HCEC 1CT (cell line): Measurements from ENCODE around the gene CHSY3.

Source experiments
- DNase-seq: peaks from one replicate; pipeline ENCODE4 v3.0.0-alpha.2; 2017

Gene CHSY3

GRCh38 chr5:130032807-130033206 lies 128.5 kb downstream of the CHSY3 start:
- no peak for DNase-seq

- DNase-seq: peak; percentile 81
These were observed 130.4 kb downstream of the CHSY3 start for GRCh38 chr5:130034566-130035210.

DNA sequence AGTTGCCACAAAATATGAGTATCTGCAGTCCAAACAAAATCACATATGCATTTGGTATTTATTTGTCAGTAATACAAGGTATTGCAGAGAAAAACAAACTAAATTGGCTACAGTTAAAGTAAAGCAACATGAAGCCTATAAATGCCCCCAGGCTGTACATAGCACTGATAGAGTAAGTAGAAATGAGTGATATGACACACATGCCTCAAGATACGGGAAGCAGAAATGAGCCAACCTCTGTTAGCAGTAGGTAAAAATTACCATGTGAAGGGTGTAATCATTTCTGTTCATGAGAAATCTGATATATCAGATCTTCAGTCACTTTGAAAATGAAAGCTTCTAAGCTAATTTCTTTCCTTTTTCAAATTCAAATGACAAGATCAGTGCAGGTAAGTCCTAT lies 131.1 kb downstream of the CHSY3 start:
- DNase-seq: no peak

DNA sequence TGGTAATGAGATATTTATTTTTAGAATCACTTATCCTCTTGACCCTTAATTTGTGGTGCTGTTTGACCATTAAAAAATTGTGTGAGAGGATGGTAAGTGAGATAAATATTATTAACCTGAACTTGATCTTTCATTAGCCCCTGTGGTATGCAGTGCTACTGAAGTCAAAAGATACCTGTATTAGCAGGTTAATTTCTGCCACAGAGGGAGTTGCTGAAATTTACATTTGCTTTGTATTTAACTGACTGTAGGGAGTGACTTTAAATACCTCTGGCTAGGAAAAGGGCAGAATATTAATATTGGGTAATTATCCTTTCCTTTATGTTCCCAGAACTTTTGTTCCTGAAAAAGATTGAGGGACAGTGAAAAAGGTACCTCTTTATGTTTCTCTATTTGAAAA lies 133.6 kb downstream of the CHSY3 start:
- no peak for DNase-seq

DNA sequence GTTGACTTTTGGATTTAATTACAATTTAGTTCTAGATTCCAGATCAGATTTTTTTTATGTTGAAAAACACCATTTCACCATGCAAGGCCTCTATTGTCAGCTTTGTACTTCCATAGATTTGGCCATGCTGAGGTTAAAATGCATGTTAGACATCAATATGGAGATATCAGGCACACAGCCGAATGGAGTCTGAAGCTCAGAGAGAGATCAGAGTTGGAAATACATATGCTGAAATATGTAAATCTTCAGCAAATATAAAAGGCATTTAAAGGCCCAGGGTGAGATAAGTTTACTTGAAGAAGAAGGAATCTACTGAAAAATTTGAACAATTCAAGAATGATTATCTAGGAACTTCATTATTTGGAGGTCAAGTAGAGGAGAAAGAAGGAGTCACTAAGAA lies 139.6 kb downstream of the CHSY3 start:
- DNase-seq: no peak

GRCh38 chr5:130045334-130045733 lies 141.1 kb downstream of the CHSY3 start:
- peak; percentile 72 for DNase-seq

DNA sequence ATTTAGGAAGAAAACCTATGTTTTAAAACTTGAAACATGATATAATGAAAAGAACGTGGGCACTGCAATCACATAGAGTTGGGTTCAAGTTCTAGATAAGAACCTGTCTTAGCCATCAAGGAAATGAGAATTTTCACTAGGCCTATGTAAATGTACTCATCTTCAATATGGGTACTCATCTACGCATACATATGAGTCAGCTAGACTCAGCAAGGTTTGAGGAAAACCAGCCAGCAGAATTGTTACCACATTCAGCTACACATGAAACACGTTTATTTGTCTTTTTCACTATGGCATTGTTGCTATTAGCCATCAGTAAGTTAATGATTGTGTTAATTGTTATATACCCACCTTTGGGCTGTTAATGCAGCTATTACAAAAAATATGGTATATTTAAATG lies 146.3 kb downstream of the CHSY3 start:
- DNase-seq: peak; percentile 23

DNA sequence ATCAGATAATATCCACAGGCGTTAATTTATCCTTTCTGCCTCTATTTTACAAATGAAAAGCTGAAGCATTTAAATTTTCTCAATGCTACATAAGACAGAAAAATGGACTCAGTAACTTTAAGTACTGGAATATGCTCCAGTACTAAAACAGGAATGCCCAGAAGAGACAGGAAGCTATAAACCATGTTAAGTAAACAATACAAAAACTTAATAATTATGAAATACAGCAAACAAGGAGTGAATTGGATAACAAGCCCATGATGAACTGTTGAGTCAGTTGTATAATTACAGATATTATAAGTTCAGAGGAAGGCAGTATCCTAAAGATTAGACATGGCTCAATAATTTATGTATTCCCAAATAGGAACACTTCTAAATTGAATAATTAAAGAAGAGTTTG lies 148.5 kb downstream of the CHSY3 start:
- DNase-seq: peak; percentile 74

DNA sequence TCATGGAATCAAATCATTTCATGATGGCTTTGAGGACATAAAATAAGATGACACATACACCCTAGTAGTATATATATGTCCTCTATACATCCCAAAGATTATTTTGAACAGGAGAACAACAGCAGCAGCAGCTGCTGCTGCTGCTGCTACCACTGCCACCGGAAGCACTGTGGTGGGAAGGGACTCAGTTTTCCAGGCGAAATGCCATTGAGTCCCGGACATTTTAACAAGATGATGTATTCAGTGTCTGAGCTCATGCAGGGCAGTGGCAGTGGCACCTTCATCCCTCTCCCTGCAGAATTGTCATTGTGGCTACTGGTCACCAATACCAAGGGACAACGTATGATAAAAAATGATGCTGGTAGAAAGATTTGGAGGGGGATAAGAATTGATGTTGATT lies 151.3 kb downstream of the CHSY3 start:
- no peak for DNase-seq

- DNase-seq: peak; percentile 13
These were observed 157.5 kb downstream of the CHSY3 start for GRCh38 chr5:130061746-130062145.

GRCh38 chr5:130063603-130064002 lies 159.3 kb downstream of the CHSY3 start:
- DNase-seq: no peak

- DNase-seq: no peak
These were observed 160.2 kb downstream of the CHSY3 start for GRCh38 chr5:130064484-130064883.

DNA sequence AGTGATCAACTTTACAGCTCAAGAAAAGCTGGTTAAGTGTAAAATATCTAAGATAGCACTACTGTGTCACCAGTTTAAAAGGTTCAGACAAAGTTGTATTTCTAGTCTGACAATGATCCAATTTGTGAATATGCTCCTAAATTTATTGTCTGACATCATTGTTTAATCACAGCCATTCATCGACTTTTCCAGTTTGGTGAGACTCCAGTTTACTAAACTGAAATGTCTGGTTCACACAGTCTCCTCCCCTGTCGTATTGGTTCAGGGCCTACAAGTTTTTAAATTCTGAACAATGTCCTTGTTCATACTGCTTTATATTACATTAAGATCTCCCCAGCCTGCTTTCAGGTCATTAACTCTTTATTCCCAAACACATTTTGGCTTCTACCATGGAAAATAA lies 161.4 kb downstream of the CHSY3 start:
- no peak for DNase-seq

DNA sequence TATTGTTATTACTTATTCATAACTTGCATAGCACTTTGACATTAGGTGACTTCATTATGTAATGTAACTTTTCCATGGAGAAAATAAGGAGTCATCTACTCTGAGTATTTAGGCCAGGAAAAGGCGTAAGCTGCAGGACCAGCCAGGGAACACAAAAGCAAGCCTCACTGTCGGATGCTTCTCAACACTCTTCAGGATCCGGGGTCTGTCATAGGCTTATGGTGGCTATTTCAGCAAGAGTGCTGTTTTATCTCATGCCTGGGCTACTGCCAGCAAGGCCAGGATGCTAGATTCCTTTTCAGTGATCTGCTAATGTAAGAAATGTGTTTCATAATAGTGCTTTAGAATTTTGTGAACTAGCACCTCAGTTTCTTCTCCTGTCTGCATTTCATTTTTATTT lies 162.4 kb downstream of the CHSY3 start:
- DNase-seq: peak; percentile 53

GRCh38 chr5:130067364-130067763 lies 163.1 kb downstream of the CHSY3 start:
- no peak for DNase-seq

- no peak for DNase-seq
These were observed 163.8 kb downstream of the CHSY3 start for GRCh38 chr5:130068101-130068500.

DNA sequence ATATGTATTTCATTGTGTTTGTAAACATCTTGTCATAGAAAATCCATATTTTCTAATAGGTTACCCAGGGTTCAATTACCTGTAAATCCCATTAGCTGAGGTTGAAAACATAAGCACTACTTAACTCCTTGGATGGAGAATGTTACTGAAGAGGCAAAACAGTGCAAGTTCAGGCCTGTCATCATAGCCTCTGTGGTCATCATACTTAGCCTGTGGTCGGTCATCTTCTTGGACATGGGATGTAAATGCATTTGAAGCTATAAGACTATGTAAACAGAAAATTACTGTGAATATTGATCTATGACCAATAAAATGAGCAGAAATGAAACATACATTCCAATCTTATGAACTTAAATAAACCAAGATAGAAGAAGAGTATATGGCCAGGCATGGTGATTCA lies 164.7 kb downstream of the CHSY3 start:
- peak; percentile 39 for DNase-seq

DNA sequence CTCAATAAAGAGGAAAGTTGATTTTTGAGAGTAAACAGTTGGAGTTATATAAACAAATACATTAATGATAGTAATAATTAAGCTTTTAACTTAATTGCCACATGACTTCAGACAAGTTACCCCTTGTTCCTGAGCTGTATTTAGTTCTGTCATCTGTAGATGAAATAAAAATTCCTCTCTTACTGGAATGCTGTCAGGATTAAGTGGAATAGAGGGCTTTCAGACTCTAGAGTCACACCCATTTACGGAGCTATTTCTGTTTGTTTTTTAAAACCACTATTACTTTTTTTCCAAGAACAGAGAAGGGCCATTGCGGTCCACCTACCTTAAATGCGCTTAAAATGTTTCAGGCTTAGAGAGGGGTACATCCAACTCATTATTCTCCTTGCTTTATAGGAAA lies 170.6 kb downstream of the CHSY3 start:
- DNase-seq: no peak

- DNase-seq: peak; percentile 34
These were observed 172.7 kb downstream of the CHSY3 start for GRCh38 chr5:130077007-130077406.

- DNase-seq: no peak
These were observed 174.4 kb downstream of the CHSY3 start for GRCh38 chr5:130078661-130079060.

DNA sequence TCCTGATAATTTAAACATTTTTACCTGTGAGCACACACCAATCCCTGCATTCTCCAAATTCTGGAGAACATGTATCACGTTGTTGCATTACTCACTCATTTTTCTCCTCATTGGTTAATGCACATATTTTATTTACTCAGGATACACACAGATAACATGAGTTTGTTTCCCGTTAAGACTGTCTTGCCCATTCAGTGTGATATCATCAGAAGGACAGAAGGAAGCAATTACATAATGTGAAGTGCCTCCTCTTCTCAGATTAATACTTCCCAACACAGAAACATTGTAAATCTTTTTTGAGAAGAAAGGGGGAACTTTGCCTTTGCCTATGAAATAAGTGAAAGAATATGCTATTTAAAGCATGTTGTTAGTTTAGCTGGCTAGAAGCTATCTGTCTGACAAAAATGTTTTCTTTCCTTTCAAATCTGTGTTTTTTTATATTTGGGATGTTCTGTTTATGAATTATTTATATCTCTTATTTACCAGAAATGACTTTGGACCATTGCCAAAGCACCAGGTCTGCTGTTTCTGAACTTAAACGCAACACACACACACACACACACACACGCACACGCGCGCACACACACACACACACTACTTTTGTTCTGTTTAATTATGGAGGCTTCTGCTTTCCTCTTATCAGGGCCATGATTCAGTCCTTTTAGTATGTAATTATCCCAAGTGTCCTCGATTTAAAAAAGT lies 186.5 kb downstream of the CHSY3 start:
- no peak for DNase-seq

DNA sequence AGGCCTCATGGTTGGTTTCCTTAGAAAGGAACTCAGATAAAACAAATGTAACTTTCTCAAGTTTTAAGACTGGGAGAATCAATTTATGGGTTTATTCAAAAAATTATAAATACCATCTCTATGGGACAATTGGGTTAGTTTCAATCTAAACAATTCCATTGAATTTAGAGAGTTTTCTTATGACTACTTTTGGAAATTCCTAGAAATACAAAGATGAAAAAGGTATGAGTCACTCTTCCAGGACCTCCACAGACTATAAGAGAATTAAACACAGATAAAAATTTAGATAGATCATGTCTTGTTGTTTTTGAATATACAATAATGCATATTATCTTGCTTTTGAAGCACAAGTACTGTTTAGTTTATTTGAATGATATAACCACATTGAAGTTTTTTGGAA lies 188.7 kb downstream of the CHSY3 start:
- peak; percentile 4 for DNase-seq

- DNase-seq: no peak
These were observed 192.2 kb downstream of the CHSY3 start for GRCh38 chr5:130096483-130096882.

DNA sequence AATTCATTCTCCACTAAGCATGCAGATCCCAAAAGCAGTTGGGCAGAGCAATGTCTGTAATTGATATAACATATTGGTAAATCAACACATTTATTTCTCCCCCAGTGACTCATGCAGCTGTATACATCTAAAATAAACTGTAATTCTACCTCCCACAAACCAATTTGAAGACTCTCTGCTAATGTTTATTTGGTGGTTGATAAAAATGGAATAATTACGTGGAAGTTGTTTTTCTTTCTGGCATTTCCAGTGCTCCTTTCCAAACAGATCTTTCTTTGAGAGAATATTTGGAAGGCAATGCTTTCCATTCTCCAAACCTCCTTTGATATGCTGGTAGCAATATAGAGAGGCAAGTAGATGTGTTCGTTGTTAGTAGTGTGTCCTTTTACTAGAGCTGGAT lies 194.7 kb downstream of the CHSY3 start:
- peak; percentile 18 for DNase-seq

- no peak for DNase-seq
These were observed 198.1 kb downstream of the CHSY3 start for GRCh38 chr5:130102375-130102774.
